OCI-LY1 (cell line): ENCODE measurements around the gene CHMP6.

Experiments
- EZH2 ChIP-seq: fragments of 200-600 bp; sonication (generic), shearing (Covaris generic); IDR thresholded peaks from 2 replicates; pipeline ENCODE4 v1.8.0; 2017; ENCODE audit warnings: borderline replicate concordance, mixed run types, mild to moderate bottlenecking, antibody characterized with exemption, low read length, moderate library complexity, mixed read lengths
- TF ChIP-seq, protein P1 (sequence below): fragments of 200-600 bp; sonication (generic), shearing (Covaris generic); IDR thresholded peaks from 2 replicates; pipeline ENCODE4 v1.5.1; 2017; ENCODE audit warnings: mild to moderate bottlenecking, antibody characterized with exemption, low read length, moderate library complexity, mixed read lengths

DNA sequence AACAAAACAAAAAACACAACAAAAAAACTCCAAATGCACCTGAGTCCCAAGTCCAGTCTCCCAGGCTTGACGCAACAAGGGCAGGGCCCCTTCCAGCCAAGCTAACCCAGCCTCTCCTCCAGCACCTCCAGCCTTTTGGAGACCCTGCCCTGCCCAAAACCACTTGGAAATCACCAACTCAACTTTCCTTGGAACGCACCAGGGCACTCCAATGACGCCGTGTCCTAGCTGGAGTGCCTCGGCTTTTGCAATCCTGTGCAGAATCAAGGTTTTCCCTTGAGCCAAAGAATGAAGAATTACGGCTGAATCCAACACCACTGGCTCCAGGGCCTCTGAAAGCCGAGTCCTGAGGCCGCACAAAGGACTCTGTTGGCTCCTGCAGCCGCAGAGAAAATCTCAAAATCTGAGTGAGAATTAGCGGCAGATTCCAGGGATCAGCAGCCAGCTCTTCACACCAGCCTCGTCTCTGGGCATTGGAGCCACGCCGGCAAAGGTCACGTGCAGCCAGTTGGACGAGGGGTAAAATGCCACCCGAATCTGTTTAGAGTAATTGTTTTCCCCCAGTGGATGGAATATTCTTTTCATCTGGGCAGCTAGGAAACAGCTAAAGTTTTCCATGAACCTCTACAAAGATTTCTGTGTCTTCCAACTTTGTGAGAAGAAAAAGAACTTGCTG, 33.6 kb downstream of the CHMP6 start:
- TF ChIP-seq, protein P1, sequence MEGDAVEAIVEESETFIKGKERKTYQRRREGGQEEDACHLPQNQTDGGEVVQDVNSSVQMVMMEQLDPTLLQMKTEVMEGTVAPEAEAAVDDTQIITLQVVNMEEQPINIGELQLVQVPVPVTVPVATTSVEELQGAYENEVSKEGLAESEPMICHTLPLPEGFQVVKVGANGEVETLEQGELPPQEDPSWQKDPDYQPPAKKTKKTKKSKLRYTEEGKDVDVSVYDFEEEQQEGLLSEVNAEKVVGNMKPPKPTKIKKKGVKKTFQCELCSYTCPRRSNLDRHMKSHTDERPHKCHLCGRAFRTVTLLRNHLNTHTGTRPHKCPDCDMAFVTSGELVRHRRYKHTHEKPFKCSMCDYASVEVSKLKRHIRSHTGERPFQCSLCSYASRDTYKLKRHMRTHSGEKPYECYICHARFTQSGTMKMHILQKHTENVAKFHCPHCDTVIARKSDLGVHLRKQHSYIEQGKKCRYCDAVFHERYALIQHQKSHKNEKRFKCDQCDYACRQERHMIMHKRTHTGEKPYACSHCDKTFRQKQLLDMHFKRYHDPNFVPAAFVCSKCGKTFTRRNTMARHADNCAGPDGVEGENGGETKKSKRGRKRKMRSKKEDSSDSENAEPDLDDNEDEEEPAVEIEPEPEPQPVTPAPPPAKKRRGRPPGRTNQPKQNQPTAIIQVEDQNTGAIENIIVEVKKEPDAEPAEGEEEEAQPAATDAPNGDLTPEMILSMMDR = no peak
- no peak for TF ChIP-seq EZH2
